SK-N-SH (cell line): Measurements from ENCODE around the gene STUB1. TPM values are rescaled to one million over a fixed set of nuclear protein-coding genes. Genes with fewer than 3 reads are reported as not detected.
A peak's percentile ranks its signal among the peaks of the same experiment; 100 is the strongest.

Source experiments
- EZH2phosphoT487 ChIP-seq: fragments of 200-600 bp; sonication (generic); IDR thresholded peaks from 2 replicates; pipeline ENCODE4 v1.6.1; 2017; ENCODE audit warnings: low read depth, mixed run types, mild to moderate bottlenecking, antibody characterized with exemption, moderate library complexity, borderline replicate concordance
- FOXJ3 ChIP-seq: sonication (generic); formaldehyde crosslinking; IDR thresholded peaks from 2 replicates; pipeline ENCODE4 v1.5.1; 2020; ENCODE audit warnings: mild to moderate bottlenecking, missing genetic modification reagents
- GABPA ChIP-seq: IDR thresholded peaks from 2 replicates; pipeline ENCODE4 v1.4.0; 2012; ENCODE audit warnings: low read depth, mild to moderate bottlenecking
- GATA2 ChIP-seq: sonication (generic); formaldehyde crosslinking; IDR thresholded peaks from 2 replicates; pipeline ENCODE4 v1.5.0; 2020; ENCODE audit warnings: mild to moderate bottlenecking, missing genetic modification reagents
- IRF3 ChIP-seq: fragments of 150-350 bp; IDR thresholded peaks from 2 replicates; pipeline ENCODE4 v1.6.1; 2016; ENCODE audit warnings: mild to moderate bottlenecking, low read depth, low read length
- JUND ChIP-seq: IDR thresholded peaks from 2 replicates; pipeline ENCODE4 v1.4.0; 2012
- MEF2A ChIP-seq: IDR thresholded peaks from 2 replicates; pipeline ENCODE4 v1.4.0; 2012; ENCODE audit warnings: low read depth, borderline replicate concordance
- MXI1 ChIP-seq: IDR thresholded peaks from 2 replicates; pipeline ENCODE4 v1.6.1; 2012; ENCODE audit warnings: mild to moderate bottlenecking, low read depth, low read length, improper control_type of control experiment
- POLR2AphosphoS5 ChIP-seq: IDR thresholded peaks from 2 replicates; pipeline ENCODE4 v1.6.1; 2012; ENCODE audit warnings: low read depth, low read length
- RAD21 ChIP-seq: IDR thresholded peaks from 2 replicates; pipeline ENCODE4 v1.6.1; 2012; ENCODE audit warnings: mild to moderate bottlenecking, low read length
- RFX5 ChIP-seq: IDR thresholded peaks from 2 replicates; pipeline ENCODE4 v1.6.1; 2012; ENCODE audit warnings: mild to moderate bottlenecking, improper control_type of control experiment, low read length
- SMC3 ChIP-seq: IDR thresholded peaks from 2 replicates; pipeline ENCODE4 v1.6.1; 2012; ENCODE audit warnings: low read depth, low read length, improper control_type of control experiment
- YY1 ChIP-seq: IDR thresholded peaks from 2 replicates; pipeline ENCODE4 v1.4.0; 2012; ENCODE audit warnings: low read depth, mild to moderate bottlenecking
- ZBTB33 ChIP-seq: IDR thresholded peaks from 2 replicates; pipeline ENCODE4 v1.4.0; 2012; ENCODE audit warnings: low read depth, borderline replicate concordance
- polyA plus RNA-seq, 3 experiments: library from polyadenylated mRNA; depleted of rRNA; stranded (reverse); fragments of >200 nt; gene quantifications; 2 replicates each; pipeline ENCODE4 v1.2.3, GENCODE V29; 2012
- TF ChIP-seq, protein P1 (sequence below): IDR thresholded peaks from 2 replicates; pipeline ENCODE4 v1.6.1; 2012; ENCODE audit warnings: mild to moderate bottlenecking, low read depth, low read length, moderate library complexity
- TF ChIP-seq, protein P2 (sequence below): IDR thresholded peaks from 2 replicates; pipeline ENCODE4 v1.4.0; 2012; ENCODE audit warnings: low read depth
- TF ChIP-seq, protein P3 (sequence below): IDR thresholded peaks from 2 replicates; pipeline ENCODE4 v1.4.0; 2012; ENCODE audit warnings: low read depth, borderline replicate concordance

The STUB1 gene
- polyA plus RNA-seq, 1 of the 3 experiments (the other 2 are of a cell fraction): 323 TPM

DNA sequence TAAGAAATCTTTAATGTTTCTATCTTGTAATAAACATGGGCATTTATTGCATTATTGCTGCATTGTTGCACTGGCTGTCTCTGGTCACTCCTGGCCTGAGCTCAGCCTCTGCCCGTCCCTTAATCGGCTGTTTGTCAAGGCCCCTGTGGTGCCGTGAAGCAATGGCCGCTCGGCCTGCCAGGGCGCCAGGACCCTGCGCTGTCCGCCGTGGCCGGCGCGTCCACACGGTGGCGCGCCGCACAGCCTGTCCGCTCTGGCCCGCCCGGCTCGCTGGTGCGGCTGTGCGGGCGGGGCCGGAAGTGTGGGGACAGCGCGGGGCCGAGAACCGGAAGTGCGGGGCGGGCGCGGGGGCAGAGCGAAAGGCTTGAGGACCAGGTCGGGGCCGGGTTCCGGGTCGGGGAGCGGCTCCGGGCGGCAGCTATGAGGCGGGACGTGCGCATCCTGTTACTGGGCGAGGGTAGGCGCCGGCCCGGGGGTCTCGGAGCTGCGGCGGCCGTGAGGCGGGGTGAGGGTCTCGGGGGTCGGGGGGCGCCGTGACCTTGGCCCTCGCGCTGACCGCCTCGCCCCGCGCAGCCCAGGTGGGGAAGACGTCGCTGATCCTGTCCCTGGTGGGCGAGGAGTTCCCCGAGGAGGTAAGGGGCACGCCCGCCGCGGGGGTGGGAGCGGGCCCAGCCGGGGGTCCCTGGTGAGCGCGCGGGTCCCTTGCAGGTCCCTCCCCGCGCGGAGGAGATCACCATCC lies 12.3 kb upstream of the STUB1 start, which contains the start of gene RHOT2 (continued):
- TF ChIP-seq MEF2A (no peak; the same call in 1 of the 2 replicates), IRF3 (no peak), POLR2AphosphoS5 (peak; percentile 77; the same call in 1 of the 2 replicates), GABPA (peak; percentile 90), YY1 (peak; percentile 83), RAD21 (peak; percentile 44; the same call in 1 of the 2 replicates), MXI1 (peak; percentile 76; the same call in 1 of the 2 replicates), JUND (no peak), RFX5 (no peak), ZBTB33 (peak; percentile 52; the same call in 1 of the 2 replicates), GATA2 (CRISPR knock-in tag) (no peak), SMC3 (peak; percentile 53), EZH2phosphoT487 (no peak), FOXJ3 (no peak)
- TF ChIP-seq, protein P1, sequence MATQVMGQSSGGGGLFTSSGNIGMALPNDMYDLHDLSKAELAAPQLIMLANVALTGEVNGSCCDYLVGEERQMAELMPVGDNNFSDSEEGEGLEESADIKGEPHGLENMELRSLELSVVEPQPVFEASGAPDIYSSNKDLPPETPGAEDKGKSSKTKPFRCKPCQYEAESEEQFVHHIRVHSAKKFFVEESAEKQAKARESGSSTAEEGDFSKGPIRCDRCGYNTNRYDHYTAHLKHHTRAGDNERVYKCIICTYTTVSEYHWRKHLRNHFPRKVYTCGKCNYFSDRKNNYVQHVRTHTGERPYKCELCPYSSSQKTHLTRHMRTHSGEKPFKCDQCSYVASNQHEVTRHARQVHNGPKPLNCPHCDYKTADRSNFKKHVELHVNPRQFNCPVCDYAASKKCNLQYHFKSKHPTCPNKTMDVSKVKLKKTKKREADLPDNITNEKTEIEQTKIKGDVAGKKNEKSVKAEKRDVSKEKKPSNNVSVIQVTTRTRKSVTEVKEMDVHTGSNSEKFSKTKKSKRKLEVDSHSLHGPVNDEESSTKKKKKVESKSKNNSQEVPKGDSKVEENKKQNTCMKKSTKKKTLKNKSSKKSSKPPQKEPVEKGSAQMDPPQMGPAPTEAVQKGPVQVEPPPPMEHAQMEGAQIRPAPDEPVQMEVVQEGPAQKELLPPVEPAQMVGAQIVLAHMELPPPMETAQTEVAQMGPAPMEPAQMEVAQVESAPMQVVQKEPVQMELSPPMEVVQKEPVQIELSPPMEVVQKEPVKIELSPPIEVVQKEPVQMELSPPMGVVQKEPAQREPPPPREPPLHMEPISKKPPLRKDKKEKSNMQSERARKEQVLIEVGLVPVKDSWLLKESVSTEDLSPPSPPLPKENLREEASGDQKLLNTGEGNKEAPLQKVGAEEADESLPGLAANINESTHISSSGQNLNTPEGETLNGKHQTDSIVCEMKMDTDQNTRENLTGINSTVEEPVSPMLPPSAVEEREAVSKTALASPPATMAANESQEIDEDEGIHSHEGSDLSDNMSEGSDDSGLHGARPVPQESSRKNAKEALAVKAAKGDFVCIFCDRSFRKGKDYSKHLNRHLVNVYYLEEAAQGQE: peak; percentile 74
- TF ChIP-seq, protein P2, sequence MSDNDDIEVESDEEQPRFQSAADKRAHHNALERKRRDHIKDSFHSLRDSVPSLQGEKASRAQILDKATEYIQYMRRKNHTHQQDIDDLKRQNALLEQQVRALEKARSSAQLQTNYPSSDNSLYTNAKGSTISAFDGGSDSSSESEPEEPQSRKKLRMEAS: peak; percentile 61; the same call in 1 of the 2 replicates
- TF ChIP-seq, protein P3, sequence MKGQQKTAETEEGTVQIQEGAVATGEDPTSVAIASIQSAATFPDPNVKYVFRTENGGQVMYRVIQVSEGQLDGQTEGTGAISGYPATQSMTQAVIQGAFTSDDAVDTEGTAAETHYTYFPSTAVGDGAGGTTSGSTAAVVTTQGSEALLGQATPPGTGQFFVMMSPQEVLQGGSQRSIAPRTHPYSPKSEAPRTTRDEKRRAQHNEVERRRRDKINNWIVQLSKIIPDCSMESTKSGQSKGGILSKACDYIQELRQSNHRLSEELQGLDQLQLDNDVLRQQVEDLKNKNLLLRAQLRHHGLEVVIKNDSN: no peak
